Upper lobe of left lung (tissue), 4 donors: ENCODE measurements around the gene MAP3K14.

ENCODE experiments used
- POLR2A ChIP-seq, 4 donors: fragments of 450-650 bp; IDR thresholded peaks; one replicate each; pipeline ENCODE4 v1.5.1; 2016 to 2017; ENCODE audit warnings: antibody characterized with exemption in 4 of 4, mild to moderate bottlenecking in 2 of 4
- TF ChIP-seq, protein P1 (sequence below), 6 experiments: fragments of 450-650 bp in 4 of 6; fragments of 200-600 bp in 2 of 6; sonication (generic) in 2 of 6; IDR thresholded peaks; one replicate each; pipeline ENCODE4 v1.5.1; 2016 to 2019; ENCODE audit warnings: antibody characterized with exemption in 6 of 6

DNA sequence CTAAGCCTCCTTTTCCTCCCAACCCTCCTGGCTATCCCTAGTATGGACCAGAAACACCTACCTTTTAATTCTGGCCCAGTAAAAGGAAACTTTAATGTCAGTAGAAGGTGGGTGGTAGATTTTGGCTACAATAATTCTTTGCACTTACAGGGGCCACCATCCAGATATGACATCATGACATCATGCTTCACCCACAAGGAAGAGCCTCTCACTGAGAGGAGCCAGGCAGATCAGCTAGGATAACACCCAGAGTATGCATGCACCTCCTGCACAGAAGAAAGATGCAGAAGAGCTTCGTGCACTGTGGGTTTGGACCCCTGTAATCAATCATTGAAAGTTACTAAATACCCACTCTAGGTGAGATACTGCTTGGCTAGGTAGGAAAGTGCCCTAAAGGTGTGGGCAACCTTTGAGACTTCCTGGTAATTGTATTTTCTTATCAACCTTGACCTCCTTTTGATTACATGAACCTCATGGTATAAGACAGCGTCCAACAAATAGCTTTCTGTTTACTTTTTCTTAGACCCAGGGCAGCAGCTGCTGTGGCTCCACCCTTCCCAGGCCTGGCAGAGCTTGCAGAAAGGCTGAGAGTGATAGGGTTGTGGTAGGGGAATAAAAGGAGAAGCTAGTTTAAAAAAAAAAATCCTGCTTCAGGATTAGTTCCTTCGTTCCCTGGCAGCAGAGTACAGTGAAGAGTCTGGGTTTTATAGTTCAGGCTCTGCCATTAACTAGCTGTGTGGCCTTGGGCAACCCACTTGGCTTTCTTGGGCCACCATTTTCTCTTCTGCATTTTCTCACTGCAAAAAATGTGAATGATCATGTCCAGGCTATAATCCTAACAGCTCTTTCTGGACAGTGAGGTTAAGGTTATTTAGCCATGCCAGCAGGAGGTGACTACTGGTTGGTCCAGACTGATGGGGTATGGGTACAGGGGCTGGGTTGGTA, 6.2 kb downstream of the MAP3K14 start:
- no peak for TF ChIP-seq POLR2A (IDR thresholded peaks at IDR 0.05)
- TF ChIP-seq, protein P1, sequence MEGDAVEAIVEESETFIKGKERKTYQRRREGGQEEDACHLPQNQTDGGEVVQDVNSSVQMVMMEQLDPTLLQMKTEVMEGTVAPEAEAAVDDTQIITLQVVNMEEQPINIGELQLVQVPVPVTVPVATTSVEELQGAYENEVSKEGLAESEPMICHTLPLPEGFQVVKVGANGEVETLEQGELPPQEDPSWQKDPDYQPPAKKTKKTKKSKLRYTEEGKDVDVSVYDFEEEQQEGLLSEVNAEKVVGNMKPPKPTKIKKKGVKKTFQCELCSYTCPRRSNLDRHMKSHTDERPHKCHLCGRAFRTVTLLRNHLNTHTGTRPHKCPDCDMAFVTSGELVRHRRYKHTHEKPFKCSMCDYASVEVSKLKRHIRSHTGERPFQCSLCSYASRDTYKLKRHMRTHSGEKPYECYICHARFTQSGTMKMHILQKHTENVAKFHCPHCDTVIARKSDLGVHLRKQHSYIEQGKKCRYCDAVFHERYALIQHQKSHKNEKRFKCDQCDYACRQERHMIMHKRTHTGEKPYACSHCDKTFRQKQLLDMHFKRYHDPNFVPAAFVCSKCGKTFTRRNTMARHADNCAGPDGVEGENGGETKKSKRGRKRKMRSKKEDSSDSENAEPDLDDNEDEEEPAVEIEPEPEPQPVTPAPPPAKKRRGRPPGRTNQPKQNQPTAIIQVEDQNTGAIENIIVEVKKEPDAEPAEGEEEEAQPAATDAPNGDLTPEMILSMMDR (IDR thresholded peaks at IDR 0.05), result no peak
